GM19397 (cell line): Measurements from ENCODE around the gene KCNJ11.

ENCODE experiments used
- ATAC-seq: cut with Tn5 transposase; IDR thresholded peaks from one replicate; pipeline ENCODE4 v1.9.1; 2021; ENCODE audit warnings: mild to moderate bottlenecking, moderate library complexity; ENCODE audit not compliant: unreplicated experiment

Gene KCNJ11

DNA sequence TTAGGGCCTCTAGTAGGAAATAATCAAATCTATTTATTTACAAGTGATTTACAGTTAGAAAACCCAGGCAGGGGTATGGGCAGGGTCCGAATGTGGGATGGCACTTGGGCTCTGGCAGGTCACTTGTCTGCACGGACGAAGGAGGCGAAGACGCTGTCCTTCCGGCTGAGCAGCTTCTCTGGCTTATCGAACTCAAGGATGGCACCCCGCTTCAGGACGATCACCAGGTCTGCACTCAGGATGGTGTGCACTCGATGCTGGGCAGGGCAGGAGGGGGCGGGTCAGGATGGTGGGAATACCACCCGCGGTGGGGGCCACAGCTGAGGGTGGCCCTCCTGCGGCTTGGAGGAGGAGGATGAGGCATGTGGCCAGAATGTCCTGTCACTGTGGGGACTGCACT is 4.4 kb upstream of the KCNJ11 start:
- no peak for ATAC-seq

DNA sequence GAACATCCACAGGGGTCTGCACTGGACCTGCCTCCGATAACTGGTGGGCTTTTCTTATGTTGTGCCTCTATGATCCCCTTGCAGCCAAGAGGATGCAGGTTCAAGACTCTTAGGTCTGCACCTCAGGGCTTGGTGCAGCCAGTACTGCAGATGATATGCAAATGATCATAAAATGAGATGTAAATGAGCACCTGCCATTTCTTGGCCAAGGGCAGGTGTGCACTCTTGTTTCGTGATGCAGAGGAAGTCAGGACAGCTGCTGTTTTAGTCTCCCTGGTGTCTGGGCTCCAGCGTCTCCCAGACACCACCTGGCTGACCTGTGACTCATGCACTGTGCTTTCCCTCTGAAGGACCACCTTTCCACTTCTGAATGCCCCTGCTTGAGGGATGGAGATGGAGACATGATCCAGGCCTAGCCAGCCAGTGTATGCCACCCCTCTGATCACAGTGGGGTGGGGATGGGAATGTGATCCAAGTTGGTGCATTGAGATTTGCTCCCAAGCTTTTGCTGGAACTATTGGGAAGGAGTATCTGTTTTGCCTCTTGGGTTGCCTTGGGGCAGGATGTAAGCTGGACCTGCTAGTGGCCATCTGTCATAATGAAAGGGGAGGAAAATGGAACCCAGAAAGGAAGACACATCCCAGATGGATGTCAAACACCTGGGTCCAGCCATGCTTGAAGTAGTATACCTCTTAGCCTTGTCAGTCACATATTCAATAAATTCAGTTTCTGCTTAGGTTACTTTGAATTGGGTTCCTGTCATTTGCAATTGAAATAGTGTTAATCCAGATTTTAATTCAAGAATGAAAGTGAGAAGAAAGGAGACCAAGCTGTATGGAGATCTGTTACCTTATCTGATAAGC is 3.3 kb upstream of the KCNJ11 start:
- no peak for ATAC-seq

DNA sequence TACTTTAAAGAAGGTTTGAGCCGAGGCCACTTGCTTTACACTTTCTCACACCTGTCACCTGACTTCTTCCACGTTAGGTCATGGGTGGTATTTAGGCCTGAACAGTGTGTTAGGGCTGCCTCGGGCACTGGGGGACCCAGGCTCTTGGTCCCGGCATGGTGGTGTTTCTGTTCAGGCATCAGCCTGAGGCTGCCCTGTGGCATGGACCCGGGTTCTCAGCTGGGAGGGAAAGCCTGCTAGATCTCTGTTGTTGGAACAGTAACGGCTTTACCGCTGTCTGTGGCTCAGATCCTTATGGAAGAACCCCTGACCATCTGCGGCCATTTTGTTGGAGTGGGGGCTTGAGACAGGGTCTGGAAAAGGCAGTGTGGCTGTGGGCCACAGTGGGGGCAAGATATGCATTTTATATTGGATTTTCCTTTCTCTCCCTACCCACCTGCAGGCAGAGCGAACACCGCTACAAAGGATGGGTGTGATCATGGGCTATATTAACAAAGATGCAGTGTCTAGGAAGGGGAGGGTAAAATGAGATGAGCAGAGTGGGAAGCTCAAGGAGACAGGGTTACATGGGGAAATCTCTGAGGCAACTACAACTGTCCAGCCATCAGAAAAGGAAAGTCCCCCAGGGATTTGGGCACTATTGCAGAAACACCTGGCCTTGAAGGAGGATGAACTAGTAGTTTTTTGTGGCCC is 1.6 kb upstream of the KCNJ11 start:
- no peak for ATAC-seq

DNA sequence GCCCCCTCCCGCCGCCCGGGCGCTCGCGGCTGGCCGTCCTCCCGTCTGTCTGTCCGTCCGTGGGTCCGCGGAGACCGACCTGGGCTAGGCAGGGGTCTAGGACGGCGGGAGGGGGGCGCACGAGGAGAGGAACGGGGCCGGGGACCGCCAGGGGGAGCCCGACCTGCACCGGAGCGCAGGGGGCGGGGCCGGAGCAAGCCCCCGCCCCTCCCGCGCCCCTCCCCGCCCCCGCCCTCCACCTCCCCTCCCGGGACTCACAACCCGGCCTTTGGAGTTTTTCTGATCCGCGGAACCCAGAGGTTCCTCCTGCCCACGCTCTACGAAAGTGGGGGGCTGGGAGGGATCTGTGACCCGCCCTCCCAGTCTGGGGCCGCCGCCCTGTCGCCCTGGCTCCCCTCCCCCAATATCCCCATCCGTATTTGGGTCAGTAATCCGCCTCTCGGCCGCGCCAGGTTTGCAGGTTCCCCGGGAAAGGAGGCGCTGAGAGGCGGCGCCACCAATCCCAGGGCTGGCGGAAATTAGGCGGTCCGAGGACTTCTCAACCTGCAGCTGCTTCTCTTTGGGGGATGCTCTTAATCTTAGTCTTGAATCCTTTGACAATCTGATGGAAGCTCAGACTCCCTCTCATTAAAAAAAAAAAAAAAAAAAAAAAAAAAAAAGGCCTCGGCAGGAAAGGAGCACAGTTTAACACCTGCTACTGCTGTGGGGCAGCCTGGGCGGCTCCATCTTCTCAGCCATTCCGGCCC is 925 bp upstream of the KCNJ11 start:
- peak; percentile 61 for ATAC-seq

DNA sequence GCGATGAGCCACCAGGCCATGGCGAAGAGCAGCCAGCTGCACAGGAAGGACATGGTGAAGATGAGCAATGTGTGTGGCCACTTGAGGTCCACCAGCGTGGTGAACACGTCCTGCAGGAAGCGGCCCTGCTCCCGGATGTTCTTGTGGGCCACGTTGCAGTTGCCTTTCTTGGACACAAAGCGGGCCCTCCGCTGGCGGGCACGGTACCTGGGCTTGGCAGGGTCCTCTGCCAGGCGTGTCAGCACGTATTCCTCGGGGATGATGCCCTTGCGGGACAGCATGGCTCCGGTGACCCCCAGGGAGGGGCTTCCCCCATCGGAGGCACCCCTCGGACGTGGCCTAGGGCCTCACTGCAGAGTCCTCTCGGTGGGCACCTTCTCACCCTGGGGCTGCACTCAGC is 648 bp downstream of the KCNJ11 start:
- no peak for ATAC-seq

DNA sequence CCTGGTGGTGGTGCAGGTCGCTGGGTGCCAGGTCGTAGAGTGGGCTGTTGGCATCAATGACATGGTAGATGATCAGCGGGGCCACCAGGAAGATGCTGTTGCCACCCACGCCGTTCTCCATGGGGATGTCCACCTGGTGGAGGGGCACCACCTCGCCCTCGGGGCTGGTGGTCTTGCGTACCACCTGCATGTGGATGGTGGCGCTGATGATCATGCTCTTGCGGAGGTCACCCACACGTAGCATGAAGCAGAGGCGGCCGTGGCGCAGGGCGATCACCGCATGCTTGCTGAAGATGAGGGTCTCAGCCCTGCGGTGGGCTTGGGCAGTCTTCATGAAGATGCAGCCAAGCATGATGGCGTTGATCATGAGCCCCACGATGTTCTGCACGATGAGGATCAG is 1.2 kb downstream of the KCNJ11 start:
- ATAC-seq = no peak

DNA sequence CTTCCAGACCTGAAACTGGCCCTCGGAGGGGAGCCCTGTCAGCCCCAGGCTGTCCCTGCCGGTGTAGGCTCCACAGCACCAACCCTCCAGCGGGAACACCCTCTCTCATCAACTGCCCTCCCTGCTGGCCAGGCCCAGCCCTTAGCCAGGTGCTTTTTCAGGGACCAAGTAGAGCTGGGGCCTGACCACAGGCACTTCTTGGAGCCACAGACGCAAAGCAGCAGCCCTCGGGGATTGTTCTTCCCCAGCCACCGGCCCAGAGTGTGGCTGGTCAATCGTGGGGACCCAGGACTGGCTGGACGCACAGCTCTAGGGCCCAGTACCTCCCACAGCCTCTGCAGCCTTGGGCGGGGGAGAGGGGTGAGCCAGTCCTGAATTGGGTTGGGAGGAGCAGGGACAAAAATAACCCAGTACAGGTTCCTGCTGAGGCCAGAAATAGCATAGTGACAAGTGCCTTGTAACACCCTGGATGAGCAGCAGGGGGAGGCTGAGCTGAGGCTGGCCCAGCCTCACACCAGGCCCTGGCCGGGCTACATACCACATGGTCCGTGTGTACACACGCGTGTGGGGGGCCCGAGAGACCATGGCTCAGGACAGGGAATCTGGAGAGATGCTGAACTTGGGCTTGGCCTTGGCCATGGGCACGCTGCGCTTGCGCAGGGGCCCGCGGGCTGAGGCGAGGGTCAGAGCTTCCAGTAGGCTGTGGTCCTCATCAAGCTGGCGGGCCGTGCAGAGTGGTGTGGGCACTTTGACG is 2.0 kb downstream of the KCNJ11 start:
- peak; percentile 49 for ATAC-seq

DNA sequence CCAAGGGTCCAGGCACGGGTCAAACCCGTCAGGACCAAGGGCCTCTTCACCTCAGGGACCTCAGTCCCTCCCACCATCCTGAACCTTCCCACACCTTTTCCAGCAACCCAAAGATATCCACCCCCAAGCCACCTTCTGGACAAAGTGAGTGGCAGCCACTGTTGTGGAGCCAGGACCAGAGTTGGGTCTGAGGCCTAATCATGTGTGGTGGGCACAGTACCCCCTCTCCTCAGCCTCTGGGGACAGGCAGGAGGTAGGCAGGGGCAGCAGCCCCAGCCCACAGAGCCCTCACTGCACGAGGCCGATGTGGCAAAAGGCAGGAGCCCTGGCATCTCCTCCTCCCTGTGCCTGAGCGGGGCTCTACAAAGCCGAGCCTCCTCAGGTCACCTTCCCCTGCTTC is 2.5 kb downstream of the KCNJ11 start:
- no peak for ATAC-seq

DNA sequence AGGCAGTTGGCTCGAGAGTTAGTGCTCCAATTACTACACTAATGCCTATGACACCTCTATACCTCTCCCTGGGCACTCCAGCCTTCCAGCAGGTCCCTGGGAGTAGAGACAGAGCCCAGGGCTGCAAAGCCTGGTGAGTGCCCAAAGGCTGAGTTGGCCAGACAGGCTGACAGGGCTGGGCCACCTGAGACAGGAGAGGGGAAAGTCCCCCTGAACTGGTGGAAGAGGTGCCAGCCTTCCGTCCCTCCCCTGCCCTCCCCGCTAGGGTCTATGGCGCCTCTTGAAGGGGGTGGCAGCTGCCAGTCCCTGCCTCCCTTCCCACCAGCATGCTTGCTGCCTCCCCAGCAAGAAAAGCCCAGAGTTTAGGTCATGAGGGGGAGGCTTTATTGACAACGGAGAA is 3.0 kb downstream of the KCNJ11 start:
- no peak for ATAC-seq

DNA sequence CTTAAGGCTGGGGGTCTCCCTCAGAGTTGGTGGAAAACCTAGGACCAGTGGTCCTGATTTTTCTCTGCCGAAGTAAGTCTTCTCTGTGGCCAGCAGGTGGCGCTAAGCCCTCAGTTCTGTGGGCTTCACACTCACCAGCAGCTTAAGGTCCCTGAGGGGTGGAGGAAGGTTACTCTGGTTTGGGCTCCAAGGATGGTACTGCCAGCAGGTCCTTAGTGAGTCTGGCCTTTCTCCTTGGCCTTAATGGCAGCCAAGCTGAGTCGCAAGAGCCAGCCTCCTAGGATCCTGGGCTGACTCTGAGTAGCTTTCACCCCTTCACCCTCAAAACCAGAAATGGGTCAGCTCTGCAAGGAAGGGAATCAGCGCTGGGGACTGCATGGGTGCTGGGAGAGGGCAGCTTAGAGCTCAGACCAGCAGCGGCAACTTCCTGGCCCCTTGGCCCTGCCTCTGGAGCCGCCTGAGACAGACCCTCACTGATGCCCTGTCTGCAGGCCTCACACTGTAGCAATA is 4.4 kb downstream of the KCNJ11 start:
- no peak for ATAC-seq

DNA sequence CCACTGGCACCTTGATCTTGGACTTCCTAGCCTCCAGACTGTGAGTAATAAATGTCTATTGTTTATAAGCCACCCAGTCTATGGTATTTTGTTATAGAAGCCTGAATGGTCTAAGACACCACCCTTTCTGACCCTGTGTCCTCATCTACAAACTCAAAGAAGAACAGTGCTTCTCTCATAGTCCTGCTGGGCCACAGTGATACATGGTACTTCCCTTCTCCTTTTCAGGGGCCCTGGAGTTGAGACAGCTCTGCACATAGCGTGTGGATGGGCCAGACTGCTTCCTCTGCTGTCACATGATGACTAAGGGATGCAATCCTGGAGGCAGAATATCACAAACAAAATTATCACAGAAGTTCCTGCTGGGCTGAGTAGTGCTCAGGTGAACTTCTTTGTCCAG is 5.0 kb downstream of the KCNJ11 start:
- no peak for ATAC-seq

DNA sequence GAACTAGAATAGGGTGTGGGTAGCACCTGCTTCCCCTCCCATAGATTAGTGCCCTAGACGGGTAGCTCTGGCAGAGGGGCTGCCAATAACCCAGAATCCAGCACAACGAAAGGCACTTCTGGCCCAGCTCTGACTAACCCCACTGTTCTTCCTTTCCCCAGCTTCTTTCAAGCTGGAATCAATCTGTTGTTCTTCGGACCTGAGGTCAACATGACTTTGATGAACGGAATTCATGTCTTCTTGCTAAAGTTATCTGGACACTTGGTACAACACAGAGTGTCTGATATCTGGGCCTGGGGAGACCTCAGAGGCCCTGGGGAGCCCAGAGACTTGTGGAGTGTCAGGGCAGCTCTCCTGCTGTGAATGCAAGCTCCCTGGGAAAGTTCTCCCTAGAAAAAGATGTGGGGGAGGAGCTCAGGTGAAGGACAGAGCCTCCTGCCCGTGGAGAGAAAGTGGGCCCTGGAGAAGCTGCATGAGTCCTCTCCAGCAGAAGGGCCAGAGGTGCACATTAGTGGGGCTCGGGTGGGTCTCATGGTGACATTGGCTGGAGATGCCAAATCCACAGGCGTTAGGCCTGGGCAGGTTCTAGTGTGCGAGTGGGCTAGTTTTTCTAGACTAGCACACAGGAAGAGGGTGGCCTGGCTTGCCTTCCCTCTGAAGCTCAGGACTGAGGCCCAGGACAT is 6.3 kb downstream of the KCNJ11 start:
- ATAC-seq = no peak

DNA sequence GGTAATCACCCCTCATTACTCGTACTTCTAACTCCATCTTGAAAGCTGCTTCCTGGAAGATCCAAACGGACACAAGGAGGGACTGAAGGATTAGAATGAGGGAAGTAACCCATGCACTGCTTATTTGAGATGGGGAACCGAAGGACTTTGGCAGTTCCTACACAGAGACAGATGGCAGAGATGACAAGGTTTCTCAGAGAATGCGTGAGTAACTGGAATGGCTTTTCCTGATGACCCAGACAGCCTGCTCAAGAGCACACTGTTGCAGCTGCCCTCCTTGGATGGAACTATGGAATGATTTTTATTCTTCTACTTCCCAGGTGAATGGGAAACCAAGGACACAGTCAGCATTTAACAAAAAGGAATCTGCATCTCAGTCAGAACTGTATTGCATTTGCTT is 7.3 kb downstream of the KCNJ11 start:
- ATAC-seq = no peak

DNA sequence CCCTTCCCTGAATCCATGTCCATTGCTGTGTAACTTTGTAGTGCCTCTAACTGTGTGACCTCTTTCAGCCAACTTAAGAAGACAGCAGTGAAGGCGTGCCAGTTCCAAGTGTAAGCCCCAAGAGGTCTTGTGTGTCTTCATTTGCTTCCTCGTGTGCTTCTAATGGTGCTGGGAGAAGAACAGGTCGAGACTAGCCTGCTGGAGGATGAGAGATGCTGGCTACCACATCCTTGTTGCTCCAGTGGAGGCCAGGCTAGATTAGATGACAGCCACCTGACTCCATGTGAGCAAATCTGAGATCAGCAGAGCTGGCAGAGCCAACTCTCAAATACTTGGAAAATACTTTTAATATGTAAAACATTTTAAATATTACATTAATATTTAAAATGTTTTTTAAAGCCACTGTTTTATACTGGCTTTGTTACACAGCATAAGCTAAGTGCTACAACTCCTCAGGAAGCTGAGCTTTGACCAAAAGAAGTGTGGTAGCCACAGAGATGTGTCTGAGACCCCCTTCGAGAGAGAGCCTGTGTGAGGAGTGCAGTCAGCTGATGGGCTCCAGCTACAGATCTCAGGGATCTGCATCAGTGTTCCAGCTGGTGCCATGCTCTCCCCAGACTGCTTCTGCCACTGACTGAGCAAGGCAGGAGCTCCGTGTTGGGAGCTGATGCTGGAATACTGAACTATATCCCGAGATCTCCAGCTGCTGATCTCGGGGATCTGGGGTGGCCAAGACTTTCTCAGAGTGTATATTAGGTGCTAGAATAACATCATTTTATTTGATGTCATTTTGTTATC is 8.9 kb downstream of the KCNJ11 start:
- ATAC-seq = no peak

DNA sequence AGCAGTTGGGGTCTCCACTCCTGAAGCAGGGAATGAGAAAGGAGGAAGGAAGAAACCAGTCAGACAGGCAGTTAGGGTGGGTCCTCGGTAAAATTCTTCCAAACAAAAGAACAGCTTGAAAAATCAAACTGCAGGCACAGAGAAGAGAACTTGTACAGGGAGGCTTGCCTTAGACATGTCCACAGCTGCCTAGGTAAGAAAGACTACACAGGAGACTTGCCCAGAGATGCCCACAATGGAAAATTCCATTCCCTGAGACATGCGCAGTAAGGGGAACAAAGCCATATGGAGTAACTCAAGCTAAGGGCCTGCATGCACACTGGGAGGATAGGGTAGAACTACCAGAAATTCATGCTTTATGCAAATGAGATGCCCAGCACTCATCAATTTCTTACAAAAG is 9.8 kb downstream of the KCNJ11 start:
- no peak for ATAC-seq

DNA sequence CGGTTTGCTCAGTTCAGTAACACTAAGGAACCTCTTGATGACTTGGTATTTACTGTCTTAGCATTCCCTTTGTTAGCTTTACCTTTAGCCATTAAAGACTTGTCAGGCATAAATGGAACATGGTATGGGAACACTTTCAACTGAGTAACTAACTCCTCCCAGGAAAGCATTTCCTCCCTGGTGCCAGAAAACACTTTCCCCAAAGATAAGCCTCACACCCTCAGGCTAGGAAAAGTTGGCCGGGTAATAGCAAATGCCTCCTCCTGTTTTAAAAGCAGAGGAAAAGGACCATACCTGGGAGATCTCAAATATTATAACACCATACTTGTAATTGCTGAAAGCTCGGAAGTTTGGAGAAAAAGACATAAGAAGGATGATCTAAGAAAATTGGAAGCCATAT is 12.0 kb downstream of the KCNJ11 start:
- no peak for ATAC-seq

DNA sequence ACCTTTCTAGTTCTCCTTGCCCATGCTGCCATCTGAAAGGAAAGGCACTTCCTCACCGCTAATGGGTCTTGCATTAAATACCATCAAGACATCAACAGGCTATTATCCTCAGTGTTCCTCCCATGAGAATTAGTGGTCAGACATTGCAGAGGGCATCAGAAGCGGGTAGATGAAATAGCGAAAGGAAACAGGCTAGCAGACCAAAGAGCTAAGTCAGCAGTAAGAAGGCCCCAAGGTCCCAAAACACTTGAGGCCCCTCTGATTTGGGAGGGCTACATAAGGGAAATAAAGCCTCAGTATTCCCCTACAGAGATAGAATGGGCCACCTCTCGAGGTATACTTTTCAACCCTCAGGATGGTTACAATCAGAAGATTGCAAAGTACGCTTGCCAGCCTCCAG is 12.9 kb downstream of the KCNJ11 start:
- ATAC-seq = no peak

DNA sequence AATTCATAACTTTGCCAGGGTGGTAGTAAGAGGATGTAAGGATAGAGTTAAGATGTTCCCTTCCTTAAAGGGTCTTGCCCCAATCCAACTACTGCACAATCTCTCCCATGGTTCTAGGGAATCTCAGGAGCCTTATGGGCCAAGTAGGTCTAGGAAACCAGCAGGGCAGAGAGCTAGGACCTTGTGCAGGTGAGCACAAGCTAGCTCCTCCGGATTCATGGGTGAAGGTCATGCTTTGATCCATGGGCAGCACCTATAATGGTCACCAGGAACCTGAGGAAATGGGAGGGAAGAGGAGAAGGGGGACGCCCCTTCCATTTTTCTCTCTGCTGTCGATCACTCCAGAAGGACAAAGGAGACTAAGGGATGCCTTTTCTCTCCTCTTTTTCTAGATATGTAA is 16.8 kb downstream of the KCNJ11 start:
- ATAC-seq = no peak

DNA sequence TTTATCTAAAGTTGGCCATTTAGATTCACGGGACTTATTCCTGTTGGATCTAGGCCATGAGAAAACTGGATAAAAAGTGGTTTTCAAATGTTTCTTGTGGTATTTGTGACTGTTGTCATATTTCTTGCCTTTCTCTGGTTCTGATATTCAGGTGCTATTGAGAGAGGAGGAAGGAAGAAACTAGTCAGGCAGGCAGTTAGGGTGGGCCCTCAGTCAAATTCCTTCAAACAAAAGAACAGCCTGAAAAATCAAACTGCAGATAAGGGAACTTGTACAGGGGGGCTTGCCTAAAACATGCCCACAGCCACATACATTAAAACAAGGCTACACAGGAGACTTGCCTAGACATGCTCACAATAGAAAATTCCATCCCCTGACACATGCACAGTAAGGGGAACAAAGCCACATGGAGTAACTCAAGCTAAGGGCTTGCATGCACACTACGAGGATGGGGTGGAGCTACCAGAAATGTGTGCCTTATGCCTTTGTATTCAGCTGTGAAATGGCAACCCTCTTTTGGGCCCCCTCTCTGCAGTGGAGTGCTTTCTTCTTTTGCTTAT is 18.7 kb downstream of the KCNJ11 start:
- no peak for ATAC-seq
